ENCODE measurements around the gene PACRG. TPM values are rescaled to one million over a fixed set of nuclear protein-coding genes. Genes with fewer than 3 reads are reported as not detected.

Gene PACRG
- total and polyA plus RNA-seq, 2 of the 8 experiments (the other 6 are each of a cell fraction or from before 2014, with no cell fraction given), result 0.44 to 0.54 TPM

- Histone ChIP-seq H3K23ac (ENCODE audit: insufficient read length) (no peak overlapping the region), H3K79me2 (ENCODE audit: control insufficient read depth in 1 of 2, insufficient read depth in 2 of 2, low read length in 2 of 2) (no peaks in the 10 kb centered on the region), H4K20me1 (replicated peaks in 1 of 2; ENCODE audit: control insufficient read depth in 1 of 2, insufficient read depth in 2 of 2, low read length in 2 of 2) (no peaks in the 10 kb centered on the region), H3K4ac (replicated peaks; ENCODE audit: insufficient read length, low read depth, low read length) (no peak overlapping the region), H3K27me3 (replicated peaks in 1 of 4; ENCODE audit: control insufficient read depth in 3 of 4, extremely low read depth in 1 of 4, insufficient read depth in 3 of 4, low read length in 3 of 4) (no peaks in the 10 kb centered on the region), H3K9ac (replicated peaks in 1 of 4; ENCODE audit: extremely low read depth in 1 of 4, low read depth in 3 of 4, low read length in 3 of 4) (no peak overlapping the region), H2BK15ac (ENCODE audit: low read length) (no peak overlapping the region), H4K8ac (ENCODE audit: extremely low read depth, insufficient read depth, low read length) (no peak overlapping the region), H3K36me3 (ENCODE audit: control insufficient read depth in 2 of 4, insufficient read depth in 4 of 4, low read length in 3 of 4) (no peaks in the 10 kb centered on the region), H2BK5ac (ENCODE audit: low read depth, low read length) (no peak overlapping the region), H3K79me1 (ENCODE audit: low read depth, low read length) (no peaks in the 10 kb centered on the region), H2AK5ac (ENCODE audit: low read depth, low read length) (no peak overlapping the region), H3K4me3 (ENCODE audit: extremely low read depth in 1 of 4, insufficient read depth in 2 of 4, low read depth in 3 of 4, low read length in 4 of 4) (no peak overlapping the region), H4K91ac (replicated peaks; ENCODE audit: insufficient read length, low read length) (no peak overlapping the region), H2BK12ac (ENCODE audit: low read depth, low read length) (no peak overlapping the region), H3K14ac (ENCODE audit: insufficient read length) (no peak overlapping the region), H3K4me1 (replicated peaks in 1 of 4; ENCODE audit: control insufficient read depth in 3 of 4, insufficient read depth in 4 of 4, low read length in 3 of 4) (no peaks in the 10 kb centered on the region; a peak in 1 of 7 replicates), H3K4me2 (ENCODE audit: insufficient read depth in 1 of 2, low read depth in 2 of 2, low read length in 2 of 2) (no peak overlapping the region), H3K18ac (ENCODE audit: extremely low read depth, low read length) (no peak overlapping the region), H2BK120ac (replicated peaks; ENCODE audit: low read depth, low read length) (no peak overlapping the region), H3K23me2 (ENCODE audit: low read depth, low read length) (no peaks in the 10 kb centered on the region), H2BK20ac (ENCODE audit: low read length) (no peak overlapping the region), H2AFZ (ENCODE audit: low read length) (no peak overlapping the region), H3K9me3 (ENCODE audit: insufficient read depth in 2 of 2, low read depth in 1 of 2, low read length in 1 of 2) (no peaks in the 10 kb centered on the region), H3K56ac (replicated peaks; ENCODE audit: insufficient read length, low read depth, low read length) (no peak overlapping the region), H3K27ac (ENCODE audit: low read depth, low read length) (no peak overlapping the region), H4K5ac (ENCODE audit: insufficient read length, low read depth, low read length) (no peak overlapping the region)
- WGBS, 2 experiments (ENCODE audit: extremely low coverage in 1 of 2, insufficient coverage in 1 of 2, insufficient read length in 1 of 2, insufficient replicate concordance in 2 of 2, low coverage in 1 of 2, low lambda C conversion rate in 2 of 2, missing lambda C conversion rate in 1 of 2), result 95% methylated on average over 12 of the region's 12 CpGs; no CpG with 5 or more reads in 1 of the 2 experiments
- no peak for TF ChIP-seq E2F6 (IDR thresholded peaks at IDR 0.05)
- no peak for TF ChIP-seq GTF2F1 (IDR thresholded peaks at IDR 0.05; ENCODE audit: borderline replicate concordance, low read depth, low read length)
- TF ChIP-seq TEAD4 (IDR thresholded peaks at IDR 0.05; ENCODE audit: low read depth, low read length), result no peak
- TF ChIP-seq TAF1 (IDR thresholded peaks at IDR 0.05; ENCODE audit: low read depth, low read length), result no peak
- TF ChIP-seq KDM1A (IDR thresholded peaks at IDR 0.05; ENCODE audit: borderline replicate concordance, low read length), result no peak
- TF ChIP-seq HDAC6 (IDR thresholded peaks at IDR 0.05; ENCODE audit: low read depth, low read length), result no peak
- TF ChIP-seq CBX5 (IDR thresholded peaks at IDR 0.05; ENCODE audit: low read depth, low read length), result no peak
- TF ChIP-seq SIRT6 (IDR thresholded peaks at IDR 0.05; ENCODE audit: low read length), result no peak
- TF ChIP-seq POLR2AphosphoS5 (IDR thresholded peaks at IDR 0.05; ENCODE audit: low read depth, low read length), result no peak
- TF ChIP-seq EZH2 (IDR thresholded peaks at IDR 0.05; ENCODE audit: low read depth, low read length, severe bottlenecking), result no peak
- TF ChIP-seq PHF8 (conservative IDR thresholded peaks at IDR 0.05; ENCODE audit: low read depth, low read length), result no peak
- no peak for TF ChIP-seq HDAC2 (IDR thresholded peaks at IDR 0.05; ENCODE audit: borderline replicate concordance in 1 of 2, low read depth in 2 of 2, low read length in 2 of 2)
- no peak for TF ChIP-seq GABPA (IDR thresholded peaks at IDR 0.05; ENCODE audit: borderline replicate concordance, insufficient read depth, low read length)
- TF ChIP-seq SRF (IDR thresholded peaks at IDR 0.05; ENCODE audit: low read depth, low read length), result no peak
- CTCF ChIA-PET (ENCODE audit: partially characterized antibody), result interaction anchor here (0.6 kb wide), 1 partner anchor 1253 kb away, joined by 3 read pairs; no protein-coding TSS in a partner anchor
- DNase-seq (ENCODE audit: low read depth in 1 of 2, low spot score in 2 of 2), result no peak
- POLR2A ChIA-PET (ENCODE audit: partially characterized antibody), result interaction anchor here (1.1 kb wide), 1 partner anchor 12 kb away, joined by 3 read pairs; no protein-coding TSS in a partner anchor
- no peak for FAIRE-seq
Observed at GRCh38 chr6:163347021-163347446, 619.3 kb downstream of the PACRG start.
